Esophagus muscularis mucosa (tissue), 4 donors: ENCODE results near the gene SHPK.

ENCODE experiments used
- CTCF ChIP-seq, 3 experiments: fragments of 200-600 bp in 2 of 3; fragments of 450-650 bp in 1 of 3; sonication (generic) in 2 of 3; IDR thresholded peaks; one replicate each; pipeline ENCODE4 v1.5.1; 2017 to 2019; ENCODE audit warnings: antibody characterized with exemption in 3 of 3, mild to moderate bottlenecking in 2 of 3, moderate library complexity in 1 of 3
- EP300 ChIP-seq: sonication (generic); formaldehyde crosslinking; IDR thresholded peaks from one replicate; pipeline ENCODE4 v1.6.1; 2017; ENCODE audit warnings: antibody characterized with exemption
- POLR2A ChIP-seq: fragments of 450-650 bp; IDR thresholded peaks from one replicate; pipeline ENCODE4 v1.6.1; 2017; ENCODE audit warnings: antibody characterized with exemption, moderate library complexity, mild to moderate bottlenecking, low read depth
- POLR2AphosphoS5 ChIP-seq, 2 donors: sonication (generic); formaldehyde crosslinking; IDR thresholded peaks; one replicate each; pipeline ENCODE4 v1.6.1; 2017; ENCODE audit warnings: antibody characterized with exemption in 2 of 2

DNA sequence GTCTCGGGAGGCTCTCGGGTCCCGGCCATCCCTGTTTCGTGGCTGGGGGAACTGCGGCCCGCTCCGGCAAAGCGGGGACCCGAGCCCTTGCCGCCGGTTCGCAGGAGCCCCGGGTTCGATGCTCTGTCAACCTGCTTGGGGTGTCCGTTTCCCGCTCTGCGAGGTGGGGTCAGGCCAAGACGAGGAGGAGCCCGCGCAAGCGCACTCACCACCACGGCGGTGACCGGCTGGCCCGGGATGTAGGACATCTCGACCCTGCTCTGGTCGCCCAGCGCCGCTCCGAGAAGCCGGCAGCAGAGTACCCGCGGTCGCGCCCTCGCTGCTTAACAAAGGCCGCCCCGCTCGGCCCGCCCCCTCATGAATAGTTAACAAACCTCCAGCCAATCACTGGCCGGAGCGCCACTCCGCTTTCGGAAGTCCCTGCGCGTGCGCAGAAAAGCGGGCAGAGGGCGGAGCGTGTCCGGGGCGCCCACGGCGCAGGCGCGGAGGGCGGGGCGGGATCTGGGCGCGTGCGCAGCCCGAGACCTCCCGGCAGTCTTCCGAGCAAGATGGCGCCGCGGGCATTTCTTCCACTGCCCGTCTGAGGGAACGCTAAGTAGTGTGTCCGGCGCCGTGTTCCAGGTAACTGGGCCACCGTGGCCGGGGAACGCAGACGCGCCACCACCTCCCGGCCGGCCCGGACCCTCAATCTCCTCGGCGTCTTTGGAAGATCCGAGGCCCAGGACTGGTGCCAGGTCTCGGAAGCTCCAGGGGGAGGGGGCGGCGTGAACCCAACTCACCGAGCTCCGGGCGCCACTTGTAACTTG, 32.4 kb upstream of the SHPK start, which contains the start of the genes EMC6 and TAX1BP3:
- TF ChIP-seq CTCF (IDR thresholded peaks at IDR 0.05) (peak in 1 of 3 experiments; percentile 2), POLR2AphosphoS5 (IDR thresholded peaks at IDR 0.05) (peak; percentile 95 to 99), POLR2A (peak; percentile 87), EP300 (no peak)
